LNCaP clone FGC (cell line): ENCODE data around the gene MARCO.

Experiments used
- DNase-seq: peaks from one replicate; pipeline ENCODE4 v3.0.0-alpha.2; 2011; ENCODE audit warnings: low read depth
- H3K4me3 ChIP-seq: 2 replicates; pipeline ENCODE4 v1.5.1; 2011; ENCODE audit warnings: mild to moderate bottlenecking, low read depth, low read length, control low read depth
- TF ChIP-seq, protein P1 (sequence below): IDR thresholded peaks from 2 replicates; pipeline ENCODE4 v1.5.1; 2012; ENCODE audit warnings: mild to moderate bottlenecking; ENCODE audit not compliant: control insufficient read depth, insufficient read depth; ENCODE audit errors: extremely low read depth

The MARCO gene

DNA sequence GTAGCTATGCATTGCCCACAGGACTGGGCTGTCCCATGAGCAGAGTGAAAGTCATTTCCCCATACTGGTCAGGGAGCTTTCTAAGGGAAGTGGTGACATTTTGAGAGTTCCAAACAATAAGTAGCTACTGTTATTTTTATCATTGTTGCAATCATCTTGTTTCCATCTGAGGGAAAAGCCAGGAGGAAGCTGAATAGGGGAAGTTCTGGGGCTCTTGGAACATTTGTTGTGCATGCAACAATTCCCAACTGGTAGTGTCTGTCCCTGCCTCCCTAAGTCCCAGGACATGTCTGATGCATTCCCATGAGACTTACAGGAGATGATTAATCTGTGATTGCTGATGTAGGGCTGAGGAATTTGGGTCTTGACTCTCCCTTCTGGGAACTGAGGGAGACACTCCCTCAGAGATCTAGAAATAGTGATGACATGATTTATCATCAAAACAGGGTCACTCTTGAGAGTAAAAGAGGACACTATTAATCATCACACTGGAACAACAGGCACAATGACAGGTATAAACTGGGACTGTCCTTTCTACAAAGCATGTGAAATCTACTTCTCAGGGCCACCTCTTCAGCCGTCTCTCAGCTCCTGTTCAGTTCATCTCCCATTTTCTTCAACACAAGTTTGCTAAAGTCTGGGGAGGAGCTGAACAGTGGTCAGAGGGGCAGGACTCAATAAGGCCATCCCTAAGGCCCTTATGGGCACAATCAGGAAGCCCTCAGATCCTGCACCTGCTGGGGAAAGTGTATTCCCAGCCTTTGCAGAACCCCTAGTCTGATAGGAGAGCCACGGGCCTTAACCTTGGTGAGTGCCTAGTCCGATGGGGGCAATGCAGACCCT, 28.0 kb upstream of the MARCO start:
- TF ChIP-seq, protein P1, sequence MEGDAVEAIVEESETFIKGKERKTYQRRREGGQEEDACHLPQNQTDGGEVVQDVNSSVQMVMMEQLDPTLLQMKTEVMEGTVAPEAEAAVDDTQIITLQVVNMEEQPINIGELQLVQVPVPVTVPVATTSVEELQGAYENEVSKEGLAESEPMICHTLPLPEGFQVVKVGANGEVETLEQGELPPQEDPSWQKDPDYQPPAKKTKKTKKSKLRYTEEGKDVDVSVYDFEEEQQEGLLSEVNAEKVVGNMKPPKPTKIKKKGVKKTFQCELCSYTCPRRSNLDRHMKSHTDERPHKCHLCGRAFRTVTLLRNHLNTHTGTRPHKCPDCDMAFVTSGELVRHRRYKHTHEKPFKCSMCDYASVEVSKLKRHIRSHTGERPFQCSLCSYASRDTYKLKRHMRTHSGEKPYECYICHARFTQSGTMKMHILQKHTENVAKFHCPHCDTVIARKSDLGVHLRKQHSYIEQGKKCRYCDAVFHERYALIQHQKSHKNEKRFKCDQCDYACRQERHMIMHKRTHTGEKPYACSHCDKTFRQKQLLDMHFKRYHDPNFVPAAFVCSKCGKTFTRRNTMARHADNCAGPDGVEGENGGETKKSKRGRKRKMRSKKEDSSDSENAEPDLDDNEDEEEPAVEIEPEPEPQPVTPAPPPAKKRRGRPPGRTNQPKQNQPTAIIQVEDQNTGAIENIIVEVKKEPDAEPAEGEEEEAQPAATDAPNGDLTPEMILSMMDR: no peak
- H3K4me3 ChIP-seq: no peak overlapping the region
- no peak for DNase-seq

DNA sequence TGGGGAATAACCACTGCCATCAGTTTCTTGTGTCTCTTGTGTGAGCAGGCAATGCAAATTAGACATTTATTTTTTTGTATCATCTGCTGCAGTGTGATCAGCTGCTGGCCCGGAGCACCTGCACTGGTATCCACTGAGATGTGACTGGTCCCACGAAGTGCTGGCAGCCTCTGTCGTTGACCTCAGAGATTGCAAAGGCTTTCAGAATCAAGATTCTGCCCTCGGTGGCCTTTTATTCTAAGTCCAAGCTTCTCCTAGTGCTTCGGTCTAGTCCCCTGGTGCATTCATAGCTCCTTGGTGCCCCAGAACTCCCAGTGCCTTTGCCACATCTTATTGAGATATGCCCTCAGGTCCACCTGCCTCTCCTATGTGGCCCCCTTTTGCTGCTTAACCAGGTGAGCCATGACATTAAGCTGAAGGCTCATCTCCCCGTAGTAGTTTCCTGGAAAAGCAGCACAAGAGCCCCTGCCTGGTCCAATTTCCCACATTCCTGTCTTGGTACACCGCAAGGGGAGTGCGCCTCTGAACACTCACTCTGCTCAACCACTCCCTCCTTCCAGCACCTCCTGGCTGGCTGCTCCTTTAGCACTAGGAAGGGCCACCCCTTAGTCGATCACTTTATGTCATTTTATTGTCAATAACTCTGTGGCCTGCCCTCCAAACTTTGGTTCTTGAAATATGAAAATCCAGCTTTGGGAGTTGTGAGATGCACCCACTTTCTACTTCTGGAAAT, 27.1 kb upstream of the MARCO start:
- TF ChIP-seq, protein P1: no peak
- H3K4me3 ChIP-seq: no peak overlapping the region
- DNase-seq: no peak

DNA sequence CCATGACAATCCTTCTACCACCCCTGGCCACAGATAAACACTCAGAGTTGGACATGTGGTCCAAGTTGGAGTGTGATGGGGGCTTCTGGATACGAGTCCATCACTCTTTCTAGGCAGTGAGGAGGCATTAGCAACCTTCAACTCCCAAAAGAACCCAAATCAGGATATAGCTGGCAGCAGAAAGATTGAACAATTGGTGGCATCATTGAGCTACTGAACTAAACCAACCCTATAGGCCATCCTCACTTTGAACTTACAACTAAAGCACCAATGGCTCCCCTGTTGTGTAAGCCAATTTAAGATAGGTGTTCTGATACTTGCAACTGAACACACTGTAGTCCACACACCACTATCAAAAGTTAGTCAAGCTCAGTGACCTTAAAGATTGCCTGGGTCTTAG, 24.0 kb upstream of the MARCO start:
- TF ChIP-seq, protein P1: no peak
- no peak overlapping the region for H3K4me3 ChIP-seq
- DNase-seq: no peak

DNA sequence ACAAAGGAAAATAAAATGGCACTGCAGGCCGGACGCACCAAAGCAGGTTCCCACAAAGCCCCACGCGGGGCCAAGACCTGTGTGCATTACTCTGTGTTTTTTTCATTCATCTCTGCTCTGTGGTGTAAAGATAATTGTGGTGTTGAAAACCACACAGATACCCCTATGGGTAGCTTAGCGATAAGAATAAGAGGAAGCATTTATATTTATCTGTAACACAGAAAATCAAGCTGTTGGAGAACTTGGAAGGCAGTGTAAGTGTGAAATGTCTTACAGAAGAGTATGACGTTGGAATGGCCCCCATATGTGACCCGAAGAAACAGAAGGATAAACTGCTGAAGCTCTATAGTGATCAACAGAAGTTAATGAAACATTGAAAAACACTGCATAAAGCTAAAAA, 20.3 kb upstream of the MARCO start:
- TF ChIP-seq, protein P1: no peak
- no peak for DNase-seq
- no peak overlapping the region for H3K4me3 ChIP-seq

DNA sequence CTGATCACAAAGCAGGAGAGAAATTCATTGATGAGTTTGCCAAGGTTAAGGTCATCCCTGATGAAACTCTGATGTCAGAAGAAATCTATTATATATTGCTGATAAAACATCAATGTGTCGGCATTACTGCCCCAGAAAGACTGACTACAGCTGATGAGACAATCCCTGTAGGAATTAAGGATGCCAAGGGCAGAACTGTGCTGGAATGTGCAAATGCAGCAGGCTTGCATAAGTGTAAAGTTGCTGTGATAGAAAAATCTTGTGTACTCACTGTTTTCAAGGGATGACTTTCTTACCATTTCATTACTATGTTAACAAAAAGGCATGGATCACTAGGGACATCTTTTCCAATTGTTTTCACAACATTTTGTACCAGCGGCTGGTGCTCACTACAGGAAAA, 19.7 kb upstream of the MARCO start:
- DNase-seq: no peak
- no peak overlapping the region for H3K4me3 ChIP-seq
- TF ChIP-seq, protein P1: no peak

DNA sequence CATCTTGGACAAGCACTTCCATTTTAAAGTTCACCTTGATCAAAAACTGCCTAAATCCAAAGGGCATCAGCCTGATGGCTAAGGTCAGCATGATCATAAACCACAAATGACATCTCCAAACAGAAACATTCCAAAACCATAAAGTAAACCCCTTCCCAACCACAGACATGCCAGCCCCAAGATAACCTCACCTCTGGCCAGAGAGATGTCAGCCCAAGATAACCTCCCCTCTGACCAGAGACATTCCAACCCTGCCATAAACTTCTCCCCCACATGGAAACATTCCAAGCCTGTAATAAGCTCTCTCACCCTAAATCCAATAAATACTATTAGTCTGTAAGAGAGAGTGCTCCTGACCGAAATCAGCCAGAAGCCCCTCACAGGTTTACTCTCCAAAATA, 18.6 kb upstream of the MARCO start:
- no peak for DNase-seq
- TF ChIP-seq, protein P1: no peak
- H3K4me3 ChIP-seq: no peak overlapping the region
